Mucosa of stomach (tissue), 1 donor: ENCODE data around the gene DMGDH.

ENCODE experiments used
- H3K27me3 ChIP-seq: one replicate; pipeline ENCODE4 v1.7.0; 2013; ENCODE audit warnings: mild to moderate bottlenecking, low read length; ENCODE audit not compliant: control insufficient read depth, insufficient read depth
- H3K36me3 ChIP-seq: one replicate; pipeline ENCODE4 v1.7.0; 2013; ENCODE audit warnings: low read length; ENCODE audit not compliant: control insufficient read depth, insufficient read depth
- H3K4me1 ChIP-seq: one replicate; pipeline ENCODE4 v1.7.0; 2013; ENCODE audit warnings: mild to moderate bottlenecking, low read length; ENCODE audit not compliant: control insufficient read depth, insufficient read depth
- H3K4me3 ChIP-seq: one replicate; pipeline ENCODE4 v1.7.0; 2013; ENCODE audit warnings: low read length
- H3K9ac ChIP-seq: one replicate; pipeline ENCODE4 v1.7.0; 2013; ENCODE audit warnings: mild to moderate bottlenecking, low read length, moderate library complexity
- H3K9me3 ChIP-seq: one replicate; pipeline ENCODE4 v1.7.0; 2013; ENCODE audit warnings: mild to moderate bottlenecking, low read length, moderate library complexity; ENCODE audit not compliant: control insufficient read depth
- donor health status: Pancreatic carcinoma.

The DMGDH gene

DNA sequence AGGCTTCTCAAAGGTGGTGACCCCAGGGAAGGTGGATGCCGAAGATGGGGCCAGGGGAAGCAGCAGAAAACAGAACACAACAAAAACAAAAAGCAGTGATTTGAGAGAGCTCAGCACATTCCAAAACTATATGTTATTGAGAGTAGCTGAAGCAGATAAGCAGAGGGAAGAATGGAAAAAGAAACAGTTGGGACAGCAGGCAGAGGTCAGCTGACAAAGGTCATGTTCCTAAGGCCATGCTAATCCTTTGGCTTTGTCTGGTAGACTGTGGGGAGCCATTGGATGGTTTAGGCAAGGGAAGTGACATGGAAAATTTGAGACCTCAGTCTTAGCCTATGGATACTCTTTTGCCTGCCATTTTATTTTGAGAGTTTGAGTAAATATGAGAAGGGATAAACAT is 14.5 kb downstream of the DMGDH start:
- Histone ChIP-seq H3K4me1 (no peaks in the 10 kb centered on the region), H3K4me3 (no peak overlapping the region), H3K36me3 (no peaks in the 10 kb centered on the region), H3K9me3 (no peaks in the 10 kb centered on the region), H3K9ac (no peak overlapping the region), H3K27me3 (no peaks in the 10 kb centered on the region)

DNA sequence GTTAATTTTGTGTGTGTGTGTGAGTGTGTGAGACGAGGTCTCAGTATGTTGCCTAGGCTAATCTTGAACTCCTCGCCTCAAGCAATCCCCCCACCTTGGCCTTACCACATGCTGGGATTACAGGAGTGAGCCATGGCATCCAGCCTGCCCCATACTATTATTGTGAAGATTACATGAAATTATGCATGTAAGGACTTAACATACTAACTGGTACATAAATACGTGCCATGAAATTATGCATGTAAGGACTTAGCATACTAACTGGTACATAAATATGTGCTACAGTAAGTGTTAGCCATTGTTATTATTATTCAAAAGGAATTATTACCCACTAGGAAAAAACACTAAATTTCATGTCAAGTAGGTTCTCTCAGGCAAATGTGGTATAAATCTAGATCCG is 16.2 kb downstream of the DMGDH start:
- Histone ChIP-seq H3K9me3 (no peaks in the 10 kb centered on the region), H3K4me1 (no peaks in the 10 kb centered on the region), H3K36me3 (no peaks in the 10 kb centered on the region), H3K4me3 (no peak overlapping the region), H3K9ac (no peak overlapping the region), H3K27me3 (no peaks in the 10 kb centered on the region)

DNA sequence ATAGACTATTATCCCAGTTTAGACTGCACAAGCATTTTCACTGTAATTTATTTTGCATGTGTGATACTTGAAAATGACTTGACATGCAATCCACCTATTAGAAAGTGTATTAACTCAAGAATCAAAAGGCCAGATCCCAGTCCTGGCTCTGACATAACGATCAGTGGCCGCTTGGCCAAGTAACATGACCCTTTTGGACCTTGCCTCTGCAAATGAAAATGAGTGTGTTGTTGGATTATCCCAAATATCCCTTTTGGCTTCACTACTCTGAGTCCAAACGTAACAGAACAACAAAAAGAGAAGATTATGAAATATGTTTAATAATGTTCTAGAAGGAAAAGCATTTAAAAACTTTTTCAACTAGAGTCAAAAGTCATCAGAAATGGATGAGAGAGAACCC is 19.0 kb downstream of the DMGDH start:
- Histone ChIP-seq H3K9ac (no peak overlapping the region), H3K4me1 (no peaks in the 10 kb centered on the region), H3K27me3 (no peaks in the 10 kb centered on the region), H3K4me3 (no peak overlapping the region), H3K9me3 (no peaks in the 10 kb centered on the region), H3K36me3 (no peaks in the 10 kb centered on the region)

DNA sequence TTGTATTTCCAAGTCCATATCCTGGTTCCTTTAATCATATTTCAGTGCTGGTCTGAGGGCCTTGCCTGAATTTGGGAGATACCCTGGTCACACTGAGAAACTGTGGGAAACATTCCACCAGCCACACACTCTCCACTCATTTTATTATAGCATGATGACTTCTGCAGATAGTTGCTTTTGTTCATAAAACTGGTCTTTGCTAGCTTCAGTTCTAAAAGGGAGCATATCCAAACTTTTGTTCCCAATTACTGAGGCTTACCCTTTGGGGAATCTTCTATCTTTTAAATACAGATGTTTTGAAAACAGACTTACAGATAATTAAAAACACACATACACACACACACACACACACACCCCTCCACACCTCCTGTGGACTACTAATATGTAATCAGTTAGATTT is 21.0 kb downstream of the DMGDH start:
- H3K27me3 ChIP-seq, result no peaks in the 10 kb centered on the region
- no peak overlapping the region for H3K9ac ChIP-seq
- no peaks in the 10 kb centered on the region for H3K9me3 ChIP-seq
- H3K4me1 ChIP-seq, result no peaks in the 10 kb centered on the region
- H3K4me3 ChIP-seq, result no peak overlapping the region
- no peaks in the 10 kb centered on the region for H3K36me3 ChIP-seq

DNA sequence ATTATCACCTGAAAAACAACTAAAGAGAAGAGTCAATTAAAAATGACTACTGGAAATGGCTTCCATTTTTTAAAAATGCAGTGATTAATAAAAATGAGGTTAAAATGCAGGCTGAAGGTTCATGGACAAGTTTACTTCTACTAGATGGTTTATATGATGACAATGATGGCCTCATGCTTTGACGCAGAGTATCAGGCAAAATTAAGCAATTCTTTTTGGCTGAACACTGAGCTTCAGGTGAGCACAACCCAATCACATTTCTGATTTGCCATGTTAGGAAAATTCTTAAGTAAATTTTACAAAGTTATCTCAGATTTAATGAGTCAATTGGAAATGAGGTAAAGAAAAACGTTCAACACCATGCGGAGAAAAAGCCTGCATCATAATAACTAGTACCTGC is 22.3 kb downstream of the DMGDH start:
- no peak overlapping the region for H3K9ac ChIP-seq
- no peaks in the 10 kb centered on the region for H3K9me3 ChIP-seq

DNA sequence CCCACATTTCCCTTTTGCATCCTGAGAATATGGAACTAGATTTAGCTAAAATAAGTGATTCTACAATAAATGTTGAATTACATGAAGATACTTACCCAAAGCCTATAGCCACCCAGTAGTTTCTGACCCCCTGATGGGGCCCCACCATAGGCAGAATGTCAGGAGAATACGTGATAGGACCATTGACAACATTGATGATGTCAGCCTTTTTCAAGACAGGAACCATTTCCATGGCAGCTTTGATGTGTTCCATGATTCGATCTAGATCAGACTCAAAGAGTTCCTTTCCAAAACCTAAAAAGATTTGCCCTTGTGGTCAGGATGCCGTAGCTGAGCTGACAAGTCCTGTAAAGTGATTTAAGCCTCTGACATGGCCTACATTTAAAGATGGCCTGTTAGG is 27.3 kb downstream of the DMGDH start:
- Histone ChIP-seq H3K36me3 (no peaks in the 10 kb centered on the region), H3K4me1 (no peaks in the 10 kb centered on the region), H3K27me3 (no peaks in the 10 kb centered on the region), H3K4me3 (no peak overlapping the region), H3K9ac (no peak overlapping the region), H3K9me3 (no peaks in the 10 kb centered on the region)

More for the DNA sequence above, 22.3 kb downstream of the DMGDH start:
- H3K36me3 ChIP-seq, result no peaks in the 10 kb centered on the region
- H3K27me3 ChIP-seq, result no peaks in the 10 kb centered on the region
- no peak overlapping the region for H3K4me3 ChIP-seq
- no peaks in the 10 kb centered on the region for H3K4me1 ChIP-seq

DNA sequence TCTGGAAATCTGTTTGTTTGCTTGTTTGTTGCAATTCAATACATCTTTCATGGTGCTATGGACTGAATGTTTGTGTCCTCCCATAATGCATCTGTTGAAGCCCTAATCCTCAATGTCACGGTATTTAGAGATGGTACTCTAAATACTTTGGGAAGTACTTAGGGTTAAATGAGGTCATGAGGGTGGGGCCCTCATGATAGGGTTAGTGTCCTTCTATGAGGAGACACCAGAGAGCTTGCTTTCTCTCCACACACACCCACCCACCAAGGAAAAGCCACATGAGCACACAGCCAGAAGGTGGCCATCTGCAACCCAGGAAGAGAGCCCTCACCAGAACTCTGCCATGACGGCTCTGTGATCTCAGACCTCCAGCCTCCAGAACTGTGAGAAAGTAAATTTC is 32.7 kb downstream of the DMGDH start:
- no peaks in the 10 kb centered on the region for H3K36me3 ChIP-seq
- no peaks in the 10 kb centered on the region for H3K4me1 ChIP-seq
- no peak overlapping the region for H3K9ac ChIP-seq
- H3K9me3 ChIP-seq, result no peaks in the 10 kb centered on the region
- no peaks in the 10 kb centered on the region for H3K27me3 ChIP-seq
- H3K4me3 ChIP-seq, result no peak overlapping the region

DNA sequence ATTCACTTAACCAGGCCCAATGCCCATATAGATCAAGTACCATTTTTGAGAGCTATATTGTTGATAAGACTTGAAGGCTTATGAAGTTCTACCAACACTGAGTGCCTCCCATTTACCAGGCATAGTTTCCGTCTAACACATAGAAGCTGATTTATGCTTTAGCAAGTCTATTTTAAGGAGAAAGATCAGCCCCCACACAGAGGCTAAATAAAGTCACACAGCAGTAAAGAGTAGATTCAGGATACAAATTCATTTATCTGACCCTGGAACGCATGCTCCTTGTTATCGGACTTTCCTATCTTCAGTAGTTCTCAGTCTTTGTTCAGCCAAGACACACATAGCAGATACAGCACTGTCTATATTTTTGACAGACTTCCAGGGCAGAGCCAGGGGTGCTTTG is 34.2 kb downstream of the DMGDH start:
- Histone ChIP-seq H3K9me3 (no peaks in the 10 kb centered on the region), H3K36me3 (no peaks in the 10 kb centered on the region), H3K4me1 (no peaks in the 10 kb centered on the region), H3K4me3 (no peak overlapping the region), H3K27me3 (no peaks in the 10 kb centered on the region), H3K9ac (no peak overlapping the region)

DNA sequence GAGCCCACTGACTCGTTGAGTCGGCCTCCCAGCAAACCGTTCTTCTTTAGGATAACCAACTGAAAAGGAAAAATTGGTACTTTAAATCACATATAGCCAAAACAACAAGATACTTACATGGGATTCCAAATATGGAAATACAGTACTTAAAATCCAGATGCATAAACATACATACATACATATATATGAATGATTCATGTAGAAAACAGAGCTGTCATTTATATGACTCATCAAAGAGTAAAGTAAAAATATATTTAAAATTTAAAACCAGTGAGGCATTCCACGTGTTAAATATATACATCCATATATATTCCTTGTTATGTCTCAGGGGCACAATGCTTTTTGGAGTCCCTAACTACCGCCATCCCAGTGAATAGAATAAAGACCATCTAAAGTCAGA is 36.7 kb downstream of the DMGDH start:
- Histone ChIP-seq H3K36me3 (no peaks in the 10 kb centered on the region), H3K4me3 (no peak overlapping the region), H3K27me3 (no peaks in the 10 kb centered on the region), H3K9me3 (no peaks in the 10 kb centered on the region), H3K4me1 (no peaks in the 10 kb centered on the region), H3K9ac (no peak overlapping the region)

DNA sequence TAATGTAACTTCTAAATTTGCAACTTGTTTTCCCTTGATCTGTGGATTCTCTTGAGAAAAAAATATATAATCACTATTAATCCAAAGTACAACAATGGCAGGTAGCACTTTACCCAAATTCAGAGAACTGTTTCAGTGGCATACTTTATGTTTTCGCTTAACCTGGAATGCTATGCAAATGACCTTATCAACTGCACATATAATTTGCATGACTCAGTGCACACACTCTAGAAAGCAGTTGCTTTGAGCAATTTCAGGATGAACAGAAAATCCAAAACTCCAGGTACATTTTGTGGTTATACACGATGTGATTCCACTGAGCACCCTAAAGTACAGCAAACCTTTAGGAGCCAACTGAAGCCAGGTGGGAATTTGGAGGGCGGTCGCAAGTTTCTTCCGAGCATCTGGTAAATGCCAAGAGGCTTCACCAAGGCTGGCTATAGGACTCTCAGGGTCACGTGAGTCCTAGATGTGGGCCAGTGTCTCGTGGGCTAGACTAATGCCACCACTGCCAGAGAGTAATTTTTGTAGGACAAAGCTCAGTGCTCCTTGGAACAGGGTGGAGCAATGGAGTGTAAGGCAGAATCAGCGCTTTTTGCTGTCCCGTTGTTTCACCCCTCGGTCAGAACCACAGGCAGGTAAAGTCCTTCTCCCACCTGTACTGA is 37.3 kb downstream of the DMGDH start:
- H3K27me3 ChIP-seq, result no peaks in the 10 kb centered on the region
- no peaks in the 10 kb centered on the region for H3K9me3 ChIP-seq
- H3K4me1 ChIP-seq, result no peaks in the 10 kb centered on the region
- H3K36me3 ChIP-seq, result no peaks in the 10 kb centered on the region
- no peak overlapping the region for H3K4me3 ChIP-seq
- no peak overlapping the region for H3K9ac ChIP-seq

DNA sequence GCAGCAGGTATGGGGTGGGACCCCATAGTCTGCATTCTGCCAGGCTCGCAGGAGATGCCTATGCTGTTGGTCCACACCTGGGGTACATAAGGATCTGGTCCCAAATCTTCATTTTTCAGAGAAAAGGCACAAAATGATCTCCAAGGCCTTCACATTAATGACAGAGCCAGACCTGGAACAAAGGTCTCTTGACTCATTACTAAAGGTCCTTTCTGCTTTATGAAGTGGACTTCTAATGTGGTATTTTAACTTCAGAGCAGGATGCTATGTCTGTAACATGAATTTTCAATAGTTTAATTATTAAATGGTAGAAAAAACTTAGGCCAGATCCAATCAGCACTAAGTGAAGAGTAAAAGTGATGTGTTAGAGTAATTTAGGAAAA is 38.0 kb downstream of the DMGDH start:
- H3K4me3 ChIP-seq, result no peak overlapping the region
- H3K9me3 ChIP-seq, result no peaks in the 10 kb centered on the region
- H3K27me3 ChIP-seq, result no peaks in the 10 kb centered on the region
- no peak overlapping the region for H3K9ac ChIP-seq
- no peaks in the 10 kb centered on the region for H3K4me1 ChIP-seq
- no peaks in the 10 kb centered on the region for H3K36me3 ChIP-seq

DNA sequence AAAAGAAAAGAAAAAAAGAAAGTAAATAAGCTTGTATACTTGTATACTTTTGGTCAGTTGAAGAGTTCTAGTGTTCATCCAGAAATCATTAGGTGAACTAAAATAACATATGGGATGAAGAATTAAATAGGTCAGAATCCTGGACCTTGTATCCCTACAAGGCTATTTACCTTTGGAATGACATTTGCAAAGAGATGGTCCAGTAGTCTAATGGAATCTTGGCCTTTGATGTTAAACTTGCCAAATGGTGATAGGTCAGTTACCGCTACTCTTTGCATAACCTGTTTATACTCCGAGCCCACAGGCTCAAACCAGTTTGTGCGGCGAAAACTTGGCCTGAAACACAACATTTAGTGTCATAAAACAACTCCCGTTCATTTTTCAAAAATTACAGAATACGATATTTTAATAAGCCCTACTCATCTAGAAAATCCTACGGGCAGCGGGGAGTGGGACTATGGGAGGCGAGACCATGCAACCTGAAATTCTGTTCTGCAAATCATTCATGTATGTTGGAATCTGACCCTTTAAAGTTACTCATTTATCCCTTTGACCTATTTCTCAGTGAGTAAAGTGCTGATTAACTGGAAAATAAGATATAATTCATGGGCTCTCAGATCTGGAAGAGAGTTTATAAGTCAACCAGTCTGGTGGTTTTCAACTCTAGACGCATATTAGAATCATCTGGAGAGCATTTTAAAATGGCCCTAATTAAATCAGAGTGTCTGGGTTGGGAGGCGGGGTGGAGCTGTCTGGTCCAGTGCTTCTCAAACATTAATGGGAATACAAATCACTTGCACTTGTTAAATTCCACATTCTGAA is 38.6 kb downstream of the DMGDH start:
- no peak overlapping the region for H3K9ac ChIP-seq
- H3K36me3 ChIP-seq, result no peaks in the 10 kb centered on the region
- H3K4me3 ChIP-seq, result no peak overlapping the region
- H3K27me3 ChIP-seq, result no peaks in the 10 kb centered on the region
- H3K9me3 ChIP-seq, result no peaks in the 10 kb centered on the region
- no peaks in the 10 kb centered on the region for H3K4me1 ChIP-seq
